Stimulated activated CD8-positive, alpha-beta memory T cell treated with anti-CD3 and anti-CD28 coated beads, Interleukin-4, amount 100 ng/mL, for 1 hour (primary cell): ENCODE measurements around the gene DPM2.

ENCODE experiments used
- DNase-seq, 2 donors: peaks; one replicate each; pipeline ENCODE4 v3.0.0-alpha.2; 2020; ENCODE audit warnings: low read depth in 2 of 2, low spot score in 1 of 2

Gene DPM2

GRCh38 chr9:127958728-127959127, 21.1 kb upstream of the DPM2 start:
- no peak for DNase-seq

DNA sequence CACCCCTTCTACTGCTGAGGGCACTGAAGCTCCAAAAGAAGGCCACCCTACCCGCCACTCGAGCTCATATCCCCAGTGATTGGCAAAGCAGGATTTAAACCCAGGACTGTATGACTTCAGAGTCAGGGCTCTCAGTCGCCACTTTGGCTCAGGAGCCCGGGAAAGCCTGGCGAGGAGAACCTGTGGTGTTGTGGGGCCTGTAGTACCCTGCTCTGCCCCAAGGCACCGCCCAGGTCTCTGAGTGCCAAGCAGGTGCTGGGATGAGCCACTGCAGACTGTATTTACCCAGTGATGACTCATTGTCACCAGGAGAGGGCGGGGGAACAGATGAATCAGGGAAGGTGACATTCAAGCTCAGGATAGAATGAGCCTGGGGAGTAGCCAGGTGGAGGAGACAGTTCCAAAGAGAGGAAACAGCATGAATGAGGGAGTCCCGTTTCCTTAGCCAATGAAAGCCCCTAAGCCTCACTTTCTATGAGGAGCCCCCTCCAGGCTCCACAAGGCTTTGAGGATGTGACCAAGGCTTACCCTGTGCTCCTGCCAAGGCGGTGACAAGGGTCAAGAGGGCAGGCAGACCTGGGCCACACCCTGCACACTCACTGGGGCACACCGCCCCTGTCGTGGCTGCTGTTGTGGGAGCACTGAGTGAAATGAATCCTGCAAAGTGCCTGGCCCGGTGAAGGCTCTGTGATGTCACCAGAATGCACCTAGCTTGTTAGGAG, 17.8 kb upstream of the DPM2 start:
- DNase-seq: peak in 1 of 2 donors; percentile 72

DNA sequence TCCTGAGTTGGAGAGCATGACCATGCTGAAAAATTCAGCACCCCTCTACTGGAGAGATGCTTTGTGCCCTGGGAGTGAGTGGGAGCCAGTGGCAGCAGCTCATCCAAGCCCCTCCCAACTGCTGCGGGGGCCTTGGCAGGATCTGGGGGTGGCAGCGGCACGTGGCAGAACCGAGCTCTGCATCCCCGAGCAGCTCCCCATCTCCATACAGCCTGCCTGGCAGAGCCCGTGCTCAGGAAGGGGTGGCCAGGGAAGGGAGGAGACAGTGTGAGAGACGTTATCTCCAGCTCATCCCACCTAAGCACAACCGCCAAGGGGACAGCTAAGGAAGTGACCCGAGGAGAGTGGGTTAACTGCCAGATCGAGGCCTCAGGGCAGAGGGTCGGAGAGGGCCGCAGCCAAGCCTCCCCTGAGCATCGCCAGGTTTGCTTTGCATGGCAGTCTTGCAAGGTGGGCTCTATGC, 17.2 kb upstream of the DPM2 start:
- DNase-seq: no peak

GRCh38 chr9:127953768-127954505, 16.3 kb upstream of the DPM2 start:
- DNase-seq: no peak

- DNase-seq: no peak
These were observed 15.5 kb upstream of the DPM2 start for GRCh38 chr9:127953154-127953553.

- no peak for DNase-seq
These were observed 13.0 kb upstream of the DPM2 start for GRCh38 chr9:127950513-127951289.

GRCh38 chr9:127949827-127950512, 12.3 kb upstream of the DPM2 start:
- DNase-seq: no peak

DNA sequence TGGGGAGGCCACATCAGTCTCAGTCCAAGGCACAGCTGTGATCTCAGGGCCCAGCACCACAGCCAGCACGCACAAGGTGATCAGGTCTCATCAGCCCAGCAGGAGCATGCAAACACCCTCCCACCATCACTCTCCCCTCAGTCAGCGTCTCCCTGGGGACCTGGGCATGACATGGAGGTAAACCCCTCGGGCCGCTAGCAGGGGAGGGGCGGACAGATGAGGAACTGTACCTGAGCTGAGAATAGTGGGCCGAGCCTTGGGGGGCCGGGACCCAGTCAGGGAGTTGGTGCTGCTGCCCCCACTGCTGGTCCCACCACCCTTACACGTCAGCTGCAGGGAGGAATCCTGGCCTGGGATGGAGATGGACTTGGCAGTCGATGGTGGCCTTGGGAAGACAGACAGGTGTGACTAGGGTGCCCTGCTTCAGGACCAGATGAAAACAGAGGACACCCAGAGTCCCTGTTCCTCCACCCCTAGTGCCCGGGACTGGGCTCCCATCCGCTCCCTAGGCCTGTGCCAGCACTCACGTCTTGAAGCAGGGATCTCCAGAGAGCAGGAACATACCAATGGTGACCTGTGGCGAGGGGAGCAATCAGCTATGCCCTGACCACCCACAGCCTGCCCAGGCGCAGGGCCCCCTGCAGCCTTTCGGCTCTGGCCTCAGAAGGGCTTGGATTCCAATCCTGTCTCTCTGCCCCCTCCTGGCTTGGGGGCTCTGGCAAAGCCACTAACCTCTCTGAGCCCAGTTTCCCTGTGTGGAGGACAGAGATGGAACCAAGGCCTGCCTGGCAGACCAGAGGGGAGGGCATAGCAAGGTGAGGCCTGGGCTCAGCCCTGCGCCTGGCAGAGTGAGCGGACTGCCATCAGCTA, 10.4 kb upstream of the DPM2 start:
- no peak for DNase-seq

DNA sequence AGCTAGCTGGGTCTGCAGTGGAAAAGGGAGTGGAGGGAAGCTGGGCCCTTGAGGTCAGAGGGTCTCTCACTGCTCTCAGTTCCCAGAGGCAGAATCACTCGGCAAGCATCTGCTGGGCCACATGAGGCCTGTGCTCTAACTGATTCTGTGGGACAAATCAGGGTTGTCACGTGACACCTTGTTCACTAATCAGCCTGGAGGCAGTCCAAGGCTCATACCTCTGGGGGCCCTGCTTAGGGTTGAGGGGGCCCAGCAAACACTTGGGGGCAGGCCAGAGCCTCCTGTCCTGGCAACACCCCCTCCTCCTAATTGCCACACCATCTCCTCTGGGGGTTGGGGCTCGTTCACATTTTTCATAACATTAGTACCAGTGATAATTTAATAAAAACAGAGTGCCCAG, 9.1 kb upstream of the DPM2 start:
- DNase-seq: no peak

DNA sequence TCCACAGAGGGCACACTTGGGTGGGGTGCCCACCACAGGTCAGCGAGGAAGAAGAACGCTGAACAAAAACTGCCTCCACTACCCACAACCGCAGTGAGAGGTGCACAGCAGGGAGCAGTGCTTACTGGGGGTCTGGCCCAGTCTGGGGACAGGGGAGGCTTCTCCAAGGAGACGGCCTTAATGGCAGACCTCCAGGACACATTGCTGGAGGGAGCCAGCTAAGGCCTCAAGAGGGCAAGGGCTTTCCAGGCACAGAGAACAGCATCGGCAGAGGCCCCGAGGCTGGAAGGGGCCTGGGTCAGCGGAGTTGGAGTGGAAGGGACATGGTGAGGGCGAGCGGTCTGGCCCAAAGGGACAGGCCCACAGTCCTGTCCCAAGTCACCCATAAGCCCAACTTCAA, 8.3 kb upstream of the DPM2 start:
- DNase-seq: no peak

DNA sequence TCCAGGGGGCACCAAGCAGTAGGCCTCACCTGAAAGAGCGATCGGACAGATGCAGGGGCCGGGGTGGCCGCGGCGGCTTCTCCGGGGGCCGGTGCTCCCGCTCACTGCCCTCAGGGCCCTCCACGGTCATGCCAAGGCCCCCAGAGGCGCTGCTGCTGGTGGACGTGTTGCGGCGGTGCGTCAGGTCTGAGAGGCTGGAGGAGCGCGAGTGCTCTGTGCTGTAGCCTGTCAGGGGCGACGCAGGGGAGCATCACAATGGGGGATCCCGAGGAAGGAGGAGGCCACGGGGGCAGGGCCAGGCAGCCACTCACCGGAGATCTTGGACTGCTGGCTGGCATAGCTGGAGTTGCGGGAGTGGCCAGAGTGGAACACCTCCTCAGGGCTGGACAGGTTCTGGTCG, 7.7 kb upstream of the DPM2 start:
- DNase-seq: no peak

GRCh38 chr9:127944586-127945218, 7.0 kb upstream of the DPM2 start:
- no peak for DNase-seq

- DNase-seq: peak; percentile 30 to 57
These were observed 6.1 kb upstream of the DPM2 start for GRCh38 chr9:127943731-127944144.

- no peak for DNase-seq
These were observed 5.5 kb upstream of the DPM2 start for GRCh38 chr9:127943011-127943662.

DNA sequence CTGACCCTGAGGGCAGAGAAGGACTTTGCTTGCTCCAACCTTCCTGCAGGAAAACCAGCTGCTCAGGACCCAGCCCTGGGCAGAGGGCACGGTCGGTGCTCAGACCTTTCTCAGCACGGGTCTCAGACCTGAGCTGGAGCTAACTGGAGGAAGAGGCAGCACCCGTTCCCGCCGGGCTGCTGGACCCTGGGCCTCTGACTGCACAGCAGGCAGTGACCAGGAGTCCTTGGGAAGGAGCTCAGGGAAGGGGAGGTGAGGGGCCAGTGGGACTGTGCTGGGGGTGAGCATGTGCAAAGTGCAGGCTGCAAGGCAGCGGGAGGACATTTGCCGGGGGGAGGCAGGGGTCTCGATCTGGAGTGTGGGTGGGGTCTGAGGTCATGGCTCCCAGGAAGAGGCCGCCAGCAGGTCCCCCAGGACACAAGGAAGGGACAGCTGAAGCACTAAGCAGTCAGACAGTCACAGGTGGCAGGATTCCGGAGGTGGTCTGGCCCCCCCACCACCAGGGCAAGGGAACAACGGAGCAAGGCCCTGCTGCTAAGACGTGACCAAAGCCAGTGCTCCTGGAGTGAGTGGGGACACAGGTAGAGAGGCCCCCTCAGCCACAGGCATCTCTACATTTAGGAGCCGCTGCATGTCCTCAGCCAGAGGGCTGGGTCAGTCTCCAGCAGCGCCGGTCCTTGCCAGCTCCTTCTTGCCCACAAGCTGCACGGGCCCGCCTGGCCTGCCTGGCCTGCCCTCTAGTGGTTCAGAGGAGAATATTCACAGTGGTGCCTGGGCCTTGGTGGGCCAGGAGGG, 4.8 kb upstream of the DPM2 start:
- DNase-seq: no peak

DNA sequence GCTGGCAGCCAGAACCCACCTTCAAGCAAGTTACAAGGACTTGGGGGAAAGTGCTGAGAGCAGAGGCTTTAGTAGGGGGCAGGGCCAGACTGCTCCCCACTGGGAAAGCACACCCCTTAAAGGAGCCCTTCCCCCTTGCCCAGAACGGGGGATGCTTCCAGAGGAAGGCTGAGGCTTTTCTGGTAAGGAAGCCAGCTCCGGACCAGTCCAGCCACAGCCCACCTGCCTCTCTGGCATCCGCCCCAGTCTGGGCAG, 4.2 kb upstream of the DPM2 start:
- no peak for DNase-seq

DNA sequence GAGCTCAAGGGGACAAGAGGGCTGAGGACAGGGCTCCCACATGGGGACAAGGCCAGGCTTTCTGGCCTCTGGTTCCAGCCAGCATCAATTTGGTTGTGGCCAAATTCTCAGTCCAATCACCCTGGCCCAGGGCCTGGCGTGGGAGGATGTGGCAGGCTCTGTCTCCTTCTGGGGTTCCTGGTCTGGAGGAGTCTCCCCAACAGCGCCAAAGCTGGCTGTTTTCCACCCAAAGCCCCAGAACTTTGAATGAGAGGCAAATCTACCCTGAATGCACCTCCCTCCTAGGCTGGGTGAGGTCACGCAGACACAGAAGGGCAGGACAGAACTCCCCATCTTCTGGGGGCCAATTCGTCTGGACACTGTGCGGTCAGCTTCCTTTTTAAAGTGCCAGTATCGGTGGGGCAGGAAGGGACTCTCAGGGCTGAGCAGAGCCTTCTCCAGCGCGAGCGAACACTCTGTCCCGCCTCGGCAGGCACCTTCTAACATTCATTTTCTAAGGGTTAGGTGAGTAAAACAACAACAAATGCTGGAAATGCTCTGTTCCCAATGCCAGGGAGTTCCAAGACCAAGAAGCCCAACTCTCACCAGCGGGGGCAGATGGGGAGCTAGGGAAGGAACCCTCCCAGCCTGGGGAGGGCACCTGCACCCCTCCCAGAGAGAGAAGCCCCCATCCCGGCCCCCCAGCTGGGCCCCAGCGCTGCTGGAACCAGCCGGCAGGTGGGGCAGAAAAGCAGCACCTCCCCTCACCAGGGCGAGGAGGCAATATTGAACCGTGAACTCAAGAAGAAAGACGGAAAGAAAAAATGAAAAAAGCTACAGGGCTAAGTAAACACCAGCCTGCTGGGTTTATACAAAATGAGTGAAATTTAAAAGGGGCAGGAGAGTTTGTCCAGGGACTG, 3.7 kb upstream of the DPM2 start:
- DNase-seq: no peak

- no peak for DNase-seq
These were observed 2.9 kb upstream of the DPM2 start for GRCh38 chr9:127940593-127940992.
